ENCODE results near the gene ABR. TPM values are rescaled to one million over a fixed set of nuclear protein-coding genes. Genes with fewer than 3 reads are reported as not detected.

Gene ABR
- total and polyA plus RNA-seq, 8 donors, result 59.0 to 187 (median 80.5) TPM

DNA sequence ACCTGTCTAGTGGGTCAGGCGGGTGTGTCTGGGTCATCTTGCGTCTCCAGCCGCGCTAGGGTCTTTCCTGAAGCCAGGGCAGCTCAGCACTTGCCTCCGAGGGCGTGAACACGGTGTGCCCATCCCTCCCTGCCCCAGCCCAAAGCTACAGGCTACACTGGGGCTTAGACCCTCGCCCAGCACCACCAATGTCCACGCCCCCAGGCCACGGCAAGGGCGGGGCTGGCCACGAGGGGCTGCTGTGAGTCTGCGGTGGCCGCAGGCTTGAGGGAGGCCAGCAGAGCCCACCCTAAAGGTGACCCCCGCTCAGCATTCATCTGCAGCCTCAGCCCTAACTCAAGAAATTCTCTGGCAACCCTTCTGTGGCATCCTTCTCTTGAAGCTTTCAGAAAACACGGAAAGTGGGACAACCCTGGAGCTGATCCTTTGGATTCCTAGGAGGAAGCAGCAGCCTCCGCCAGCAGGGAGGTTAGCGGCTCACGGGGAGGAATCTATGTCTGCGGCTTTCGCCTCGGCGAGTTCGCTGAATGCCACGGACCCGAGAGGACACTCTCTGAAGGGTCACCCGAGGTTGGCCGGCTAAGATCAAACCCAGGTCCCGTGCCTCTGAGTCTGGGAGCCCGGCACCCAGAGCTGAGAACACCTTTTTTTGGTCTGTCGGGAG lies 141.2 kb downstream of the ABR start:
- no peak for DNase-seq

DNA sequence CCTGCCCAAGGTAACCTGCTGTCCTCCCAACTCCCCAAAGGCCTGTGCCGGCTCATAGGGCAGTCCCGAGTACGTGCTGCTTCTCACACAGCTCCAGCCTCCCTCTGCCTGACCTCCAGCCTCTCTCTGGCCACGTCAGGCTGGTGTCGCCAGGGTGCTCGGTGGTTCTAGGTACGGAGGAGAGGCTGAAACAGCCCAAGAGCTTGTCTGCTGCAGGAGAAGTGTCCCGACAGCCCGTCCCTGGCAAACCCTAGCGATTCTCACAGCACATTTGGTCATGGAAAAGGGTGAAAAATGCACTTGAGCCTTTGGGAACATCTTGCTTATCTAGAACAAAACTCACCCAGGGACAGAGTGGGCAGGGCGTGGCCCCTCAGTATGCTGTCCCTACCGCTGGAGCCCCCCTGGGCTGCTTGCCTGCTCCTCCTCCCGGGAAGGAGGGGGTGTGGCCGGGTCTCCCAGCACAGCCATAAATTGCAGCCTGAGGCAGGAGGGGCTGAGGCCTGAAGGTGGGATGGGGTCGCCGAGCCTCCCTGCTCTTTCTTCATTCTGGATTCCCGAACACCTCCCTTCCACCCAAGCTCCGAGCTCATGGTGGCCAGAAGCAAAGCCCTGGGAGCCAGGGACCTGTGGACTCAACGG lies 142.4 kb downstream of the ABR start:
- H3K27me3 ChIP-seq, result no peaks in the 10 kb centered on the region
- ATAC-seq (no peak), DNase-seq (no peak)
- TF ChIP-seq, protein P1, sequence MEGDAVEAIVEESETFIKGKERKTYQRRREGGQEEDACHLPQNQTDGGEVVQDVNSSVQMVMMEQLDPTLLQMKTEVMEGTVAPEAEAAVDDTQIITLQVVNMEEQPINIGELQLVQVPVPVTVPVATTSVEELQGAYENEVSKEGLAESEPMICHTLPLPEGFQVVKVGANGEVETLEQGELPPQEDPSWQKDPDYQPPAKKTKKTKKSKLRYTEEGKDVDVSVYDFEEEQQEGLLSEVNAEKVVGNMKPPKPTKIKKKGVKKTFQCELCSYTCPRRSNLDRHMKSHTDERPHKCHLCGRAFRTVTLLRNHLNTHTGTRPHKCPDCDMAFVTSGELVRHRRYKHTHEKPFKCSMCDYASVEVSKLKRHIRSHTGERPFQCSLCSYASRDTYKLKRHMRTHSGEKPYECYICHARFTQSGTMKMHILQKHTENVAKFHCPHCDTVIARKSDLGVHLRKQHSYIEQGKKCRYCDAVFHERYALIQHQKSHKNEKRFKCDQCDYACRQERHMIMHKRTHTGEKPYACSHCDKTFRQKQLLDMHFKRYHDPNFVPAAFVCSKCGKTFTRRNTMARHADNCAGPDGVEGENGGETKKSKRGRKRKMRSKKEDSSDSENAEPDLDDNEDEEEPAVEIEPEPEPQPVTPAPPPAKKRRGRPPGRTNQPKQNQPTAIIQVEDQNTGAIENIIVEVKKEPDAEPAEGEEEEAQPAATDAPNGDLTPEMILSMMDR (IDR thresholded peaks at IDR 0.05), result no peak
- H3K36me3 ChIP-seq, result peaks cover 0 to 39% of the 10 kb centered on the region in 2 donors
- intact Hi-C loops (cut with DNase I), result no loop called here
- no peak overlapping the region for H3K27ac ChIP-seq
- H3K4me1 ChIP-seq, result peaks cover 0 to 29% of the 10 kb centered on the region in 2 donors
- no peak overlapping the region for H3K4me3 ChIP-seq
- H3K9me3 ChIP-seq, result no peaks in the 10 kb centered on the region

More for the DNA sequence above, 141.2 kb downstream of the ABR start:
- ATAC-seq, result no peak
- TF ChIP-seq, protein P1 (IDR thresholded peaks at IDR 0.05), result no peak
- Histone ChIP-seq H3K27me3 (no peaks in the 10 kb centered on the region), H3K27ac (peak overlapping the region; percentile 83 to 86), H3K36me3 (peaks cover 0 to 37% of the 10 kb centered on the region in 2 donors), H3K9me3 (no peaks in the 10 kb centered on the region), H3K4me1 (peaks cover 0 to 31% of the 10 kb centered on the region in 2 donors), H3K4me3 (peak overlapping the region in 1 of 2 donors; percentile 10)
- intact Hi-C loops (cut with DNase I), result no loop called here

GRCh38 chr17:1036845-1037237 lies 142.9 kb downstream of the ABR start:
- peaks cover 0 to 29% of the 10 kb centered on the region in 2 donors for H3K4me1 ChIP-seq

DNA sequence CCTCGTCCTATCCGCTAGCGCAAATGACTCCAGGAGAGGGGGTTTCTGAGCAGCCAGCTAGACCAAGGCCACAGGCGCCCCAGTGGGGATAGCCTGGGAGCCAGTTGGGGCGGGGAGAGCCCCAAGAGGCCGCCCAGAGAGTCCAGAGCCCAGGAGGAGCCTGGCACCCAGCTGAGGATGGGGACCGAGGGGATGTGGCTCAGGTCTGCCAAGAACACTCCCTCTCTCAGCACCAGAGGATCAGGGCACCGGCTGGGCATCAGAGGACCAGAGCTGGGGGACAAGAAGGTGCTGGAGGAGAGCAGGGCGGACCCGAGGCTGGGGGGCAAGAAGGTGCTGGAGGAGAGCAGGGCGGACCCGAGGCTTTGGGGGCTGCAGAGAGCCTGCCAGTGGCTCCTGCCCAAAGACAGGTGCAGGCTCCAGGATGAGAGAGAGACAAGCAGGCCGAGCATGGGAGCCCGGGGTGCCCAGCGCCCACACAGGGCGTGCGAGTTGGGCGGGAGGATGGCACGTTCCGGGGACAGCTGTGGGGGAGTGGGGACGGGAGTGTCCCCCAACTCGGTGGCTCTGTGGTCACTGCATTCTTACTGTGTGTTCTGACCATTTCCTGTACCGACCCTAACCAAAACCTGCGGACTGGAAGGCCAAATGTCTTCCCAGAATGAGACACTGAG lies 143.5 kb downstream of the ABR start:
- Histone ChIP-seq H3K27me3 (no peaks in the 10 kb centered on the region), H3K4me1 (peaks cover 0 to 28% of the 10 kb centered on the region in 2 donors), H3K9me3 (no peaks in the 10 kb centered on the region), H3K36me3 (peaks cover 0 to 41% of the 10 kb centered on the region in 2 donors), H3K27ac (no peak overlapping the region), H3K4me3 (no peak overlapping the region)
- no peak for ATAC-seq
- peak in 1 of 4 donors; percentile 65 for DNase-seq
- TF ChIP-seq, protein P1 (IDR thresholded peaks at IDR 0.05), result no peak
- intact Hi-C loops (cut with DNase I), result no loop called here

More at GRCh38 chr17:1036845-1037237, 142.9 kb downstream of the ABR start:
- ATAC-seq (no peak), DNase-seq (no peak)
- H3K27me3 ChIP-seq, result no peaks in the 10 kb centered on the region
- no peaks in the 10 kb centered on the region for H3K9me3 ChIP-seq
- TF ChIP-seq, protein P1 (IDR thresholded peaks at IDR 0.05), result no peak
- intact Hi-C loops (cut with DNase I), result no loop called here
- no peak overlapping the region for H3K4me3 ChIP-seq
- H3K27ac ChIP-seq, result no peak overlapping the region
- peaks cover 0 to 39% of the 10 kb centered on the region in 2 donors for H3K36me3 ChIP-seq
